H1 (cell line): ENCODE data around the gene SEMA4C. TPM values are rescaled to one million over a fixed set of nuclear protein-coding genes. Genes with fewer than 3 reads are reported as not detected.

Experiments
- CTBP2 ChIP-seq: IDR thresholded peaks from 2 replicates; pipeline ENCODE4 v1.7.0; 2011; ENCODE audit warnings: borderline replicate concordance, mild to moderate bottlenecking, moderate library complexity, mixed read lengths, low read length; ENCODE audit not compliant: insufficient read depth, insufficient read length
- EZH2 ChIP-seq: fragments of 200-600 bp; sonication (generic); IDR thresholded peaks from 2 replicates; pipeline ENCODE4 v1.7.1; 2012; ENCODE audit warnings: low read depth, mild to moderate bottlenecking, moderate library complexity, low read length, inconsistent platforms; ENCODE audit not compliant: severe bottlenecking
- KDM5A ChIP-seq: fragments of 200-600 bp; IDR thresholded peaks from 2 replicates; pipeline ENCODE4 v1.7.1; 2012; ENCODE audit warnings: mild to moderate bottlenecking, low read length, inconsistent platforms, mixed read lengths
- SP4 ChIP-seq: IDR thresholded peaks from 2 replicates; pipeline ENCODE4 v1.6.1; 2012; ENCODE audit warnings: low read length, inconsistent platforms
- SRF ChIP-seq: IDR thresholded peaks from 2 replicates; pipeline ENCODE4 v1.6.1; 2011; ENCODE audit warnings: mild to moderate bottlenecking, low read depth, low read length, moderate library complexity
- TEAD4 ChIP-seq: IDR thresholded peaks from 2 replicates; pipeline ENCODE4 v1.6.1; 2012; ENCODE audit warnings: low read depth, low read length, inconsistent platforms, mixed read lengths
- polyA plus RNA-seq, 7 experiments: library from polyadenylated mRNA; depleted of rRNA in 3 of 7; stranded (reverse) in 5 of 7; unstranded in 2 of 7; fragments of >200 nt in 5 of 7; fragments of 200-250 nt in 2 of 7; gene quantifications; 1 replicate in 5 of 7; 2 replicates in 1 of 7; 4 replicates in 1 of 7; pipeline versions ENCODE4 v1.2.1 to v1.2.3, GENCODE V29; 2011 to 2013; ENCODE audit warnings: missing spikeins in 2 of 7, mixed read lengths in 2 of 7
- total RNA-seq: library from RNA; stranded (reverse); fragmentation: NEBNext Ultra II Directional; extraction: Animal tissue kit (Norgen Biotek cat#: 25700); gene quantifications from 2 replicates; pipeline ENCODE4 v1.2.1, GENCODE V29; 2021

Gene SEMA4C
- total and polyA plus RNA-seq, 2 of the 8 experiments (the other 6 are each of a cell fraction or from before 2014, with no cell fraction given) = 47.5 to 67.3 TPM

- TF ChIP-seq CTBP2 = no peak
- TF ChIP-seq TEAD4 = no peak
- TF ChIP-seq KDM5A = no peak
- no peak for TF ChIP-seq SRF
- TF ChIP-seq EZH2 = no peak
- no peak for TF ChIP-seq SP4
Observed at GRCh38 chr2:96897491-96898134, 27.7 kb upstream of the SEMA4C start (continued).
